ENCODE measurements around the gene FXYD6.

Gene FXYD6

GRCh38 chr11:117887431-117888138, 11.1 kb upstream of the FXYD6 start:
- DNase-seq = no peak

GRCh38 chr11:117885777-117886176, 9.3 kb upstream of the FXYD6 start:
- DNase-seq = no peak

- DNase-seq = no peak
Measured at GRCh38 chr11:117884994-117885393, 8.5 kb upstream of the FXYD6 start.

GRCh38 chr11:117883063-117883462, 6.6 kb upstream of the FXYD6 start:
- DNase-seq = no peak

- DNase-seq = peak in 4 of 56 donors; percentile 21 to 51 (median 31)
Measured at GRCh38 chr11:117882311-117882905, 6.0 kb upstream of the FXYD6 start.

GRCh38 chr11:117881217-117881616, 4.8 kb upstream of the FXYD6 start:
- no peak for DNase-seq

GRCh38 chr11:117879516-117880480, 3.3 kb upstream of the FXYD6 start:
- DNase-seq = no peak

- no peak for DNase-seq
Measured at GRCh38 chr11:117878939-117879475, 2.5 kb upstream of the FXYD6 start.

GRCh38 chr11:117878314-117878938, 2.0 kb upstream of the FXYD6 start:
- DNase-seq = no peak

- peak in 1 of 56 donors; percentile 60 for DNase-seq
Measured at GRCh38 chr11:117877120-117877784, 794 bp upstream of the FXYD6 start.

- DNase-seq = no peak
Measured at GRCh38 chr11:117876059-117876340, 458 bp downstream of the FXYD6 start.

- peak in 17 of 56 donors; percentile 22 to 75 (median 54) for DNase-seq
Measured at GRCh38 chr11:117875382-117876058, 938 bp downstream of the FXYD6 start.

- DNase-seq = no peak
Measured at GRCh38 chr11:117874910-117875381, 1.5 kb downstream of the FXYD6 start.

- DNase-seq = no peak
Measured at GRCh38 chr11:117874253-117874909, 2.1 kb downstream of the FXYD6 start.

- no peak for DNase-seq
Measured at GRCh38 chr11:117873828-117874125, 2.7 kb downstream of the FXYD6 start.

- no peak for DNase-seq
Measured at GRCh38 chr11:117872975-117873827, 3.3 kb downstream of the FXYD6 start.

GRCh38 chr11:117872420-117872961, 4.0 kb downstream of the FXYD6 start:
- no peak for DNase-seq

GRCh38 chr11:117871784-117872183, 4.7 kb downstream of the FXYD6 start:
- no peak for DNase-seq

- DNase-seq = no peak
Measured at GRCh38 chr11:117871160-117871559, 5.3 kb downstream of the FXYD6 start.

Measured in amygdala (tissue), 56 donors.